ENCODE data around the gene SSBP3.

DNA sequence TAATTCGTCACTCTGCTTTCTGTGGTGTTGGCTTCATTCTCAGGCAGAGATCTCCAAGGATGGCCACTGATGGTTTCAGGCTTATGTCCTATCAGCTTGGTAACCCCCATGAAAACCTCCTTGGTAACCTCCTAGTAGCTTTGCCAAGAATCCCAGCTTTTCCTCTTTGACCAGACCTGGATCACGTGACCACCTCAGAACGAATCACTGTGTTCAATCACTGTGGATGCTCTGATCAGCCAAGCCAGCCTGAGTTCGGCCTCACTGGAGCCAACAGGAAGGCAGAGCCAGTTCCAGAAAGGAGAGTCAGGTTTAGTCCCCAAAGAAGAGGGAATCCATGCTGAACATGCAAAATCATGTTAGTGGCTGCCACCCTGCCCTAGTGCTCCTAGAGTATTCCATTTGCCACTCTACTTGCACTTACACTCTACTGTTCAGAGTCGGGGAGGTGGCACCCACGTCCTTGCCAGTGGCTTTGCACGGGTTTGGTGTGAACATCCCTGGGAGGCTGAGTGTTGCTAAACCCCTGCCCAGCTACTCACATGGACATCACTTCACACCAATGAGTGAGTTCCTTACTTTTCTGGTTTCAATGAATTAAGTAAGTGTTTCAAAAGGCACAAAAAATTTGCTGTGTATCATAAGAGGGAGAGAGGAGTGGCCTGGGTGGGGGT lies 33.5 kb upstream of the SSBP3 start:
- TF ChIP-seq, protein P1, sequence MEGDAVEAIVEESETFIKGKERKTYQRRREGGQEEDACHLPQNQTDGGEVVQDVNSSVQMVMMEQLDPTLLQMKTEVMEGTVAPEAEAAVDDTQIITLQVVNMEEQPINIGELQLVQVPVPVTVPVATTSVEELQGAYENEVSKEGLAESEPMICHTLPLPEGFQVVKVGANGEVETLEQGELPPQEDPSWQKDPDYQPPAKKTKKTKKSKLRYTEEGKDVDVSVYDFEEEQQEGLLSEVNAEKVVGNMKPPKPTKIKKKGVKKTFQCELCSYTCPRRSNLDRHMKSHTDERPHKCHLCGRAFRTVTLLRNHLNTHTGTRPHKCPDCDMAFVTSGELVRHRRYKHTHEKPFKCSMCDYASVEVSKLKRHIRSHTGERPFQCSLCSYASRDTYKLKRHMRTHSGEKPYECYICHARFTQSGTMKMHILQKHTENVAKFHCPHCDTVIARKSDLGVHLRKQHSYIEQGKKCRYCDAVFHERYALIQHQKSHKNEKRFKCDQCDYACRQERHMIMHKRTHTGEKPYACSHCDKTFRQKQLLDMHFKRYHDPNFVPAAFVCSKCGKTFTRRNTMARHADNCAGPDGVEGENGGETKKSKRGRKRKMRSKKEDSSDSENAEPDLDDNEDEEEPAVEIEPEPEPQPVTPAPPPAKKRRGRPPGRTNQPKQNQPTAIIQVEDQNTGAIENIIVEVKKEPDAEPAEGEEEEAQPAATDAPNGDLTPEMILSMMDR (IDR thresholded peaks at IDR 0.05; ENCODE audit: low read depth, low read length): no peak
- no peak for TF ChIP-seq EZH2phosphoT487 (IDR thresholded peaks at IDR 0.05; ENCODE audit: low read depth)
